Activated CD8-positive, alpha-beta memory T cell treated with anti-CD3 and anti-CD28 coated beads, Interleukin-2, amount 50 U/mL, for 1 hour (primary cell): ENCODE data around the gene SIPA1L3.

Experiments used
- DNase-seq: peaks from one replicate; pipeline ENCODE4 v3.0.0-alpha.2; 2020; ENCODE audit errors: extremely low read depth

The SIPA1L3 gene

DNA sequence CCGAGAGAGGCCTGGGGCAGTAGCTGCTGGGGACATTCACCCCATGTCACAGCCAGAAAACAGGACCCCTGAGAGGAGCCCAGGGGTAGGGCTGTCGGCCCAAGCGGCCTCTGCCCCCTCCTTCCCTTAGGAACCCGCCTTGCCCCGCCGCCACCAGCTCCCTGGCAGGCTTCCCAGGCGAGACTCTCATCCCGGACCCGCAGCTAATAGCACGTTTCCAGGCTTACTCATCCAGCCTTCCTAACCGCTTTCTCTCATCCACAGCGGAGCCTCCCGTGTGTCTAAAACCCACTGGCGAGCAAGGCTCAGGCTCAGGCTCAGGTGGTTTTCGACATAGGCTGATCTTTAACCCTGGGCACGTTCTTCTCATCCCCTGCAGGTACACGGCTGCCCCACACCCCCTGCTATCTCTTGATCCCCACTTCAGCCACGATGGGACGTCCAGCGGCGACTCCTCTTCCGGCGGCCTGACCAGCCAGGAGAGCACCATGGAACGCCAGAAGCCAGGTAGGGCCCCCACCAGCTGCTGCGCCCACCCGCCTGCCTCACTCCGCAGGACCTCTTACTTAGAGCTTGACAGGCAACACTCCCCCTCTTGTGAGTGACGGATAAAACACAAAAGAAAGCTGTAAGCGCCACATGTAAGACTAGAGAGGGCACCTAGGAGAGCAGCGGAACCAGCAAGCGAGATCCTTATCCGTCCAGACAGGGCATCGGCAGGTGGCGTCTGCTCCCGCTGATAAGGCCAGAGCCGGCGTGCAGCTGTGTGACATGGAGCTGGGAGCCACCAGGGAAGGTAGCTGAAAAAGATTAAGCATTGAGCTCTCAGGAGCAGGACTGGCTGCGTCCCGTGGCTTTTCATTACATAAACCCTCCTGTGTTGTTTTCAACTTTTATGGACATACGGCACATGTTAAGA, 245.7 kb downstream of the SIPA1L3 start:
- no peak for DNase-seq

- DNase-seq, result no peak
These were observed 248.4 kb downstream of the SIPA1L3 start for GRCh38 chr19:38155453-38155852.

GRCh38 chr19:38158730-38159129, 251.7 kb downstream of the SIPA1L3 start:
- DNase-seq, result no peak

DNA sequence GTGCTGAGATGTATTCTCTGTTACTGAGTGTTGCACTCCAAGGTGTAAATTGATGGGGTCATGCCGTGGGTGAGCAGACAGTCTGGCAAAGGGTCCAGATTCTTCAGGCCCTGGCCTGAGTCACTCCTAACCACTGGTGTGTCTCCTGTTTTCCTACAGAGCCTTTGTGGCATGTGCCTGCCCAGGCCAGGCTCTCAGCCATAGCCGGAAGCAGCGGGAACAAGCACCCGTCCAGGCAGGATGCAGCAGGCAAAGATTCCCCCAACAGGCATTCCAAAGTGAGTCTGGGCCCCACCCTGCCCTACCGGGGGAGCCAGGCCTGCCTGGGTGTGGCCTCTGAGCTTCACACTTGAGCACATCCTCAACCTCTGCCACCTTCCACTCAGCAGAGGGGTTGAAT, 255.1 kb downstream of the SIPA1L3 start:
- no peak for DNase-seq

DNA sequence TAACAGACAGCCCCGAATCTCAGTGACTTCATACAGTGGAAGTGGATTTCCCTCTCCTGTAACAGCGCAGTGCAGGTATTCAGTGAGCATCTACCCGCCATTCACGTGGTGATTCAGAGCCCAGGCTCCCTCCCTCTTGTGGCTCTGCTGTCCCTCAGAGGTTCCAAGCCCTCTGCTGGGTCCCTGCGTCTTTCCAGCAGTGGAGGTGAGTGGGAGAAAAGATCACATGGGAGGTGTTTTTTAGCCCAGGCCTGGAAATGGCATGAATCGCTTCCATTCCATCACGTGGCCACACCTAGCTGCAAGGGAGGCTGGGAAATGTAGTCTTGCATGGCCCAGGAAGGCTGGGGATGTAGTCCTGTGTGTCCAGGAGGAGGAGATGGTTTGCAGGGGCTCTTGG, 255.6 kb downstream of the SIPA1L3 start:
- DNase-seq, result no peak

DNA sequence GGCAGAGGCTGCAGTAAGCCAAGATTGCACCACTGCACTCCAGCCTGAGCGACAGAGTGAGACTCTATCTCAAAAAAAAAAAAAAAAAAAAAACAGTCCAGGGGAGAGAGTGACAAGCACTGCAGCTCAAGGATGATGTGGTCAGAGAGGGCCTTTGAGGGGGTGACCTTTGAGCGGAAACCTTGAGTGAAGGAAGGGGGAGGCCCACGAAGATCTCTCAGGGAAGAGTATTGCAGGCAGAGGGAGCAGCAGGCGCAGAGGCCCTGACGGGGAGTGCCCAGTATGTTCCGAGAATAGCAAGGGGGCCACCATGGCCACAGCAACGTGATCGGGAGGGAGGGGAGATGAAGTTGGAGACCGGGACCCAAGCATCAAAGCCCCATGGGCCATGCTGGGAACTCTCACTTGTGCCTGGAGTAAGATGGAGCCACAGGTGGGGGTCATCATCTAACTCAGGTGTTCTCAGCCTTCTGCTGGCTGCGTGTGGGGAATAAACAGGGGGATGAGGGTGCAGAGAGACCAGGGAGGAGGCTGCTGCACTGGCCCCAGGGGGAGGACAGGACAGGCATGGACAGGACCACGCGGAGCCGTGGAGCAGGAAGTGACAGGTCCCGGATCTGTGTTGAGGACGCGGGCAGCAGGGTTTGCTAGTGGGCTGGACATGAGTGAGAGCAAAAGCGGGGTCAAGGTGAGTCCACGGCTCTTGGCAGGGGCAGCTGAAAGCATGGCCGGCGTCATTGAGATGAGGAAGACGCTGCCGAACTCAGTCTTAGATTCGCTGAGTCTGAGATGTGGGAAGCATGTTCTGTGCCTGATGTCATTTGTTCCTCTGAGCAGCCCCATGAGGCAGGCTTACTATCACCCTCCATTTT, 256.6 kb downstream of the SIPA1L3 start:
- no peak for DNase-seq

DNA sequence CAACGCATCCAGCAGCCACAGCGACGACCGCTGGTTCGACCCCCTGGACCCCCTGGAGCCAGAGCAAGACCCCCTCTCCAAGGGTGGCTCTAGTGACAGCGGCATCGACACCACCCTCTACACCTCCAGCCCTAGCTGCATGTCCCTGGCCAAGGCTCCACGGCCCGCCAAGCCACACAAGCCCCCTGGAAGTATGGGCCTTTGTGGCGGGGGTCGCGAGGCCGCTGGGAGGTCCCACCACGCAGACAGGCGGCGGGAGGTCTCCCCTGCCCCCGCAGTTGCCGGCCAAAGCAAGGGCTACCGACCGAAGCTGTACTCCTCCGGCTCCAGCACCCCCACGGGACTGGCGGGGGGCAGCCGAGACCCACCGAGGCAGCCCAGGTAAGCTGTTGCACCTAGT, 257.5 kb downstream of the SIPA1L3 start:
- DNase-seq, result no peak

- no peak for DNase-seq
These were observed 258.3 kb downstream of the SIPA1L3 start for GRCh38 chr19:38165335-38165734.

GRCh38 chr19:38168637-38169036, 261.6 kb downstream of the SIPA1L3 start:
- DNase-seq, result no peak

GRCh38 chr19:38170334-38170733, 263.3 kb downstream of the SIPA1L3 start:
- no peak for DNase-seq

DNA sequence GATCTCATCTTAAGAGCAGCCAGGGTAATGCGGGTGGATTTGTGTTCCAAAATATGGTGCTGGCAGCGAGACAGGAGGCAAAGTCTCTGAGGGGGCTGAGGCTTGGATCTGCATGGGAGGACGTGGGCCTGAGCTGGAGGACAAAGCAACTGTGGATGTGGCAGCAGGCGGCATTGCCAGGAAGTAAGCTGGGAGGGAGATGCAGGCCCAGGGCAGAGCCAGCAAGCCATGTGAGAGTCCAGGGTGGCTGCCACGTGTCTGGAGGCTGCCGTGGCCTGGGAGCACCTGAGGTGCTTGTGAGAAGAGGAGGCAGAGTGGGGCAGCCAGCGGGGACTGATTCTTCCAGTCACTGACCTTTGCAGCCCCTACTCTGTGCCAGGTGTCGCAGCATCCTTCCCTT, 265.0 kb downstream of the SIPA1L3 start:
- no peak for DNase-seq

GRCh38 chr19:38173291-38174041, 266.5 kb downstream of the SIPA1L3 start:
- DNase-seq, result no peak

GRCh38 chr19:38175422-38175821, 268.4 kb downstream of the SIPA1L3 start:
- no peak for DNase-seq

DNA sequence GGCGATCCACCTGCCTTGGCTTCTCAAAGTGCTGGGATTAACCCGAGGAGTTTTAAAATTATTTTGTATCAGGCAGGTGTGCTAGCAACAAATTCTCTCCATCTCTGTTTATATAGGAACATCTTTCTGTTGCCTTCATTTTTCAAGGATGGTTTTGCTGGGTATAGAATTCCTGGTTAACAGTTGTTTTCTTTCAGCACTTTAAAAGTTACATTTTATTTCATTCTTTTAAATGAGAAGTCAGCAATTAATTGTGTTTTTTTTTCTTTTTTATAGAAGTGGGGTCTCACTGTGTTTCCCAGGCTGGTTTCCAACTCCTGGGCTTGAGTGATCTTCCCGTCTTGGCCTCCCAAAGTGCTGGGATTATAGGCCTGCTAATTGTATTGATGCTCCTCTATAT, 273.1 kb downstream of the SIPA1L3 start:
- no peak for DNase-seq

DNA sequence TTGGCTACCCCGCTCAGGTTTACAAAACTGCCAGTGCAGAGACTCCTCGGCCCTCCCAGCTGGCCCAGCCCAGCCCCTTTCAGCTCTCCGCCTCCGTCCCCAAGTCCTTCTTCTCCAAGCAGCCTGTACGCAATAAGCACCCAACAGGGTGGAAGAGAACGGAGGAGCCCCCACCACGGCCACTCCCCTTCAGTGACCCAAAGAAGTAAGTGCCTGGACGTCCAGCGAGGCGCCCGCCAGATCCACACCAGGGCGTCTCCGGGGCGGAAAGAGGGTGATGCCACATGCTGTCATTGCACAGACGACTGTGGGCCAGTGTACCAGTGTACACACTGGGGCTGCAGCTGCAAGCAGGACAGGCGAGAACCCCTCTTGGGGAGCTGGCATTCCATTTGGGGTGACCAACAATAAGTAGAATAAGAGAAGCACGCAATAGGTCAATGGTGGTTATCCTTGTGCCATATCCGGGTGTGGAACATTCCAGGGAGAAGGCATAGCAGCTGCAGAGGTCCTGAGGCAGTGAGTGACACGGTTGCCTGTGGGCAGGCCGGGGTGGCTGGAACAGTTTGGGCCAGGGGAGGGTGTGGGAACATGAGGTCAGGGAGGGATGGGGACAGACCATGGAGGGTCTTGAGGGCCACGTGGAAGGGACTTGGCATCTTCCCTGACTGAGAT, 275.7 kb downstream of the SIPA1L3 start:
- no peak for DNase-seq

DNA sequence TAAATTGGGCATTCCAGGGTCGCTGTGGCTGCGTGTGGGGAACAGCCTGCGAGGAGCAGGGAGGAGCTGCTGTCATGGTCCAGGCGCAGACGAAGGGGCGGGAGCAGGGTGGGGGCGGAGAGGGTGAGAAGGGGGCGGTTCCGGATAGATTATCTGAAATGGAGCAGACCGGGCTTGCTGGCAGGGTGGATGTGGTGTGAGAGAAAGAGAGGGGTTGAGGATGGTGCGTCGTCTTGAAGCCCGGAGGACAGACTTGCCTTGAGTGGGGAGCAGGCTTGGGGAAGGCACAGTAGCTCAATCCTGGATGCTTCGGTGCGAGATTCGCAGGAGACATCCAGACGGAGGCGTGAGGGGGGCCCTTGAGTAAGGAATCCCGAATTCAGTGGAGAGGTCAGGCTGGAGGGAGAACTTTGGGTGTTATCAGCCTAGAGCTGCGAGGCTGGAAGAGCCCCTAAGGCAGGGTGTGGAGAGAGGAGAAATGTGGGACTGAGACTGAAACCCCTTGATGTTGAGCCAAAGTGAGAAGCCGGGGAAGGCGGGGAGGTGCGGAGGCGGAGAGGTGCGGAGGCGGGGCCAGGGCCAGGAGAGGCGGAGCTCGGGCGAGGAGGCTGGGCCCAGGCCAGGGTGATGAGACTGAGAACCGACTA, 276.4 kb downstream of the SIPA1L3 start:
- DNase-seq, result no peak

DNA sequence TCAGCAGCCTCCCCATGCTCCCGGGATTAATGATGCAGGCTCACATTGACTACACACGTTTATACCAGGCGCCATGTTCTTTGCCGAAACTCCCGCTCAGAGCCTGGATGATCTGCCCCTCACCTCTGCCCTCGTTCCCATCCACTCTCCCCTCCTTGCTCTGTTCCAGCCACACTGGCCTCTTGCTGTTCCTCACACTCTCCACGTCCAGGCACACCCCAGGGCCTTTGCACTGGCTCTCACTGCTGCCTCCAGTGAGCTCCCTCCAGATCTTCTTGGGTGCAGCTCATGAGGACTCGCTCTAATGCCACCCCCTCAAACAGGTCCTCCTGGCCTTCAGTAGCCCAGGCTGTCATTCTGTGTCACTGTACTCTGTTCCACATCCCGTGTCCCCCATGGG, 277.8 kb downstream of the SIPA1L3 start:
- DNase-seq, result no peak

DNA sequence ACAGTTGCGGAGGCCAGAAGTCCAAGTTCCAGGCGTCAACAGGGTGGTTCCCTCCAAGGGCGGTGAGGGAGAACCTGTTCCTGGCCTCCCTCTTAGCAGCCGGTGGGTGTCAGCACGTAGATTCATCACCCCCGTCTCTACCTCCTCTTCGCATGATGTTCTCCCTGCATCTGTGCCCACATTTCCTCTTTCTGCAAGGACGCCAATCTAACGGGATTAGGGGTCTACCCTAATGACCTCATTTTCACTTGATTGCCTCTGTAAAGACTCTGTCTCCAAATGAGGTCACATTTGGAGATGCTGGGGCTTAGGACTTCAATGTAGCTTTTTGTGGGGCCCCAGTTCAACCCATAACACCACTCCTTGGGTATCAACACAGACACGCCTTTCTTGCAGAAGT, 278.6 kb downstream of the SIPA1L3 start:
- DNase-seq, result no peak

- DNase-seq, result no peak
These were observed 283.1 kb downstream of the SIPA1L3 start for GRCh38 chr19:38190061-38190460.

DNA sequence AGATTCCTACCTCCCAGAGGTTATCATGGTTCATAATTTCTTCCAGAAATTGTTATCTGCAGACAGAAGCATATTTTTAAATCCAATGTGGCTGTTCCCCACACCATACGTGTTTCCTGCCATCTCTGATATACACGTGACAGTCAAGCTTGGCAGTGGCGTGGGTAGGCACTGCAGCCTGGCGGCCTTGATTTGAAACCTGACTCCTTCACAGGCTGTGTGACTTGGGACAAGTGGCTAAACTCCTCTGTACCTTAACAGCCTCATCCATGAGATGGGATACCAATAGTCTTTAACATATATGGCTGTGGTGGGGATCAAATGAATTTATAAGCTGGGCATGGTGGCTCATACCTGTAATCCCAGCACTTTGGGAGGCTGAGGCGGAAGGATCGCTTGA, 283.8 kb downstream of the SIPA1L3 start:
- DNase-seq, result no peak

- no peak for DNase-seq
These were observed 284.7 kb downstream of the SIPA1L3 start for GRCh38 chr19:38191747-38192146.
